GM21515 (cell line): Measurements from ENCODE around the gene PURB.
A peak's percentile ranks its signal among the peaks of the same experiment; 100 is the strongest.
"Not testable (repeated sequence)": the region's sequence is repeated elsewhere in the genome, so short reads cannot be mapped to it uniquely, and the experiment has no call there.

Source experiments
- ATAC-seq: cut with Tn5 transposase; IDR thresholded peaks from one replicate; pipeline ENCODE4 v1.9.1; 2021; ENCODE audit not compliant: unreplicated experiment

PURB gene

GRCh38 chr7:44885394-44886317 lies at the start of gene PURB:
PURB (minus strand) TSS chr7:44885530; CDS start chr7:44885348, 182 bp downstream.
- peak; percentile 81 for ATAC-seq

GRCh38 chr7:44935016-44935415 lies 49.7 kb upstream of the PURB start:
- ATAC-seq, result no peak

GRCh38 chr7:44934510-44934909 lies 49.2 kb upstream of the PURB start:
- ATAC-seq, result not testable (repeated sequence)

- no peak for ATAC-seq
These were observed 45.6 kb upstream of the PURB start for GRCh38 chr7:44930921-44931320.

GRCh38 chr7:44922351-44922694 lies 37.0 kb upstream of the PURB start:
- ATAC-seq, result no peak

DNA sequence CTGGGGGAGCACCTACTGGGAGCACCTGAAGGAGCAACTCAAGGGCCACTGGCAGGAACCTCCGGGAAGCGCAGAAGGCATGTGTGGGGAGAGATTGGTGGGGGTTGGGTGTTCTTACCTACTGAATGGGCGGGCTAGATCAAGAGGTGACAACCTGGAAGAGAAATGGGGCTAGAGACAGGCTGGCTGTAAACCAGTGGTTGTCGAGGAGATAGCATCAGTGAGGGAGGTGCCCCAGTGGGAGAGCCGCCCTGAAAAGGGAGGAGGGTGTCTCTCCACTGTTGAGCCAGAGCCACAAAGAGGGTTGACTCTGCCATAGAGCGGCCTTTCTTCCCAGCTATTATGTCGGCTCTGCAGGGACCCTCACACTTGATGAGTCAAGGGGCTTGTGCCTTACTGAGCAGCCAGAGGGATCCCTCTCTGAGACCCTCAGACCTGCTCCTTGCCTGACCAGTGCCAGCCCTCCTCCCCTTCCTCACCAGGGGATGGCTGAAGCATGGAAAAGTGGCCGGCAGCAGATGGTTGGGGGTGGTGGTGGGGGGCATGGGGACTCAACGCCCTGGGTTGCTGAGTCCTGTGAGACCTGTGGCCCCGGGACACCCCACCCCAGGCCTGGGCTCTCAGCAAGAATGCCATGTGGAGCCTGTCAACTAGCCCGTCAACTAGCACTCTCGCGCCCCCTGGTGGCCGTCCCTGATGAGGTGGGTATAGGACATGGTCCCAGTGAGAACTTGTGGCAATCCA lies 36.4 kb upstream of the PURB start:
- peak; percentile 74 for ATAC-seq

DNA sequence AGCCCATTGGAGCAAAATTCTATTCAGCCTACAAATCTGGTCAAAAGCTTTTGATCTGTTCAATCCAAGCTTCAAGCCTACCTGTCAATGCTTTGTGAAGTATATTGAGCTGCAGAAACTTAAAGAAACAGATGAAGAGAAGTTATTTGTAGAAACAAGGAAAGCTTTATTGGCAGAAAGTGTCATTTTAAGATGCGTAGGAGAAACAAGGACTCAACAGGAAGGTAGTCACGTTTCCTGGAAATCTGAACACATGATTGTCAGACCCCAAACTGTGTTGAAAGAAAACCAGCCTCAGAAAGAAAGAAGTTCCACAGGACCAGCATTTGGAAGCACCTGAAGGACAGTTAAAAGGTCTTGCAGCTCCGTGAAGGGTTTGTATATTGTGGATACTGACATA lies 34.8 kb upstream of the PURB start:
- no peak for ATAC-seq

DNA sequence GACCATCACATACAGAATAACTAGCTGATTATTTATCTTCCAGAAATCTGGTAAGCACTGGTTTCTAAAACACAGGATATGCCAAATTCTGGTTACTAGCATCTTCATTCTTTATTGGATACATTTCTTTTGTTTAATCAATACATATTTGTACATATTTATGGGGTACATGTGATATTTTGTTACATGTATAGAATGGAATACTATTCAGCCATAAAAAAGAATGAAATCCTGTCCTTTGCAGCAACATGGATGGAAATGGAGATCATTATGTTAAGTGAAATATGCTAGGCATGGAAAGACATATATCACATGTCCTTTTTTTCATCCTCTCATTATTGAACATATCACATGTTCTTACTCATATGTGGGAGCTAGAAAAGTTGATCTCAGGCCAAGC lies 32.7 kb upstream of the PURB start:
- ATAC-seq, result no peak

DNA sequence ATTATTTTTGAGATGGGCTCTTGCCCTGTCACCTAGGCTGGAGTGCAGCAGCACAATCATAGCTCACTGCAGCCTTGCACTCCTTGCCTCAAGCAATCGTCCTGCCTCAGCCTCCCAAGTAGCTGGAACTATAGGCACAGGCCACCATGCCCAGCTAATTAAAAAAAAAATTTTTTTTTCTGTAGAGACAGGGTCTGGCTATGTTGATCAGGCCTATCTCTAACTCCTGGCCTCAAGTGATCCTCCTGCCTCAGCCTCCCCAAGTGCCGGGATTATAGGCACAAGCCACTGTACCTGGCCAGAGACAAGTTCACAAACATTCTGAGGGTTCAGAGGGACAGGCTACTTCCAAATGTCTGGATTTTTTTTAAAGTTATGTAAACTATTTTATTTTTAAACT lies 32.1 kb upstream of the PURB start:
- ATAC-seq, result no peak

DNA sequence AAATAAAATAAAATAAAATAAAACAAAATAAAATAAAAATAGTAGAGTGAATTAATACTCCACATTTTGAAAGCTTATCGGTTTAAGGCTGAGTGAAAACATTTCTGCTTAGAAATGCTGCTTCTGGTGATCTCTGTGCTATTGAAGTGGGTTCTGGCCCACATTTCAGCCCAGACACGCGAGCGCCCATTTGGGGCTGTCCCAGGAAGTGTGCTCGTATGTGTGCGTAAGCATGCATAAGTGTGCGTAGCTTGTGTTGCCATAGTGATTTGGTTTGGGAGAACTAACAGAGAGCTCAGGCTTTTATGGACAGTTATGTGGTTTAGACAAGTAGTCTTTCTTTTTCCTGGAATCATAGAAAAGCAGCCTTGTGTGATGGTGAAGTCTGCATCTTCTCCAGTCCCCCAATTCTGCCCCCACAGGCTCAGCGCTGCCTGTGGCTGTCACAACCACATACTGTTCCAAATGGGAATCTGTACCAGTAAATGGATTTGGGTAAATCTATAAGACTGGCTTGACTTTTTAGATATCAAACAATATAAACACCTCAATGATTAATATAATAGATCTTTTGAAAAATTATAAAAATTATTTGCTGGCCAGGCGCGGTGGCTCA lies 29.8 kb upstream of the PURB start:
- no peak for ATAC-seq

- no peak for ATAC-seq
These were observed 27.5 kb upstream of the PURB start for GRCh38 chr7:44912775-44913347.

GRCh38 chr7:44911911-44912310 lies 26.6 kb upstream of the PURB start:
- no peak for ATAC-seq

GRCh38 chr7:44909596-44910389 lies 24.5 kb upstream of the PURB start:
- no peak for ATAC-seq

- ATAC-seq, result no peak
These were observed 21.6 kb upstream of the PURB start for GRCh38 chr7:44906965-44907364.

DNA sequence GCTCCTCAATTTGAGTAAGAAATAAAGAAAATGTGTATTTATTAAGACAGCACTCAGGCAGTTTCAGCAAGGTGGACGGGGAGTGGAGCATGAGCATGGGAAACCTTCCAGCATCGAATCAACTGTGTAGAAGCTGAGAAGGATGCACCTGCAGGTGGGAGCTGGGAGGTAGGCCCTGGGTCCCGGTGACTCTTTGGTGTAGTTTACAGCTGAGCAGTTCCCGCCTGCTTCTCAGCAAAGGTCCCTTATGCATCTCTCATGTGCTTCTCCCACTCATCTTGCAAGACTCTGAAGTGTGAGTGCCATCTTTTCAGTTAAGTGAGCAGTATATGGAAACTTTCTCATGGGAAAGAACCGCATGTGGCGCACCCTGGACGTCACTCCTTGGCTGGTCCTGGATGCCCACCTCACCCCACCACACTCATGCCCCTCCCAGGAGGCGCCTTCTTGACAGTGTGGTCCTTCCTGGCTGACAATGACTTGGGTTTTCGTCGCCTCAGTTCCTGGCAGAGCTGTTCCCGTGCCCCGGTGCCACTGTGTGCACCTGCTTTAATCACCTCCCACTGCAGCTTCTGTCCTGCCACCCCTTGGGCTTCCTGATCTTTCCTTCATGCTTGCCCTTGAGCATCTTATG lies 19.8 kb upstream of the PURB start:
- ATAC-seq, result no peak

DNA sequence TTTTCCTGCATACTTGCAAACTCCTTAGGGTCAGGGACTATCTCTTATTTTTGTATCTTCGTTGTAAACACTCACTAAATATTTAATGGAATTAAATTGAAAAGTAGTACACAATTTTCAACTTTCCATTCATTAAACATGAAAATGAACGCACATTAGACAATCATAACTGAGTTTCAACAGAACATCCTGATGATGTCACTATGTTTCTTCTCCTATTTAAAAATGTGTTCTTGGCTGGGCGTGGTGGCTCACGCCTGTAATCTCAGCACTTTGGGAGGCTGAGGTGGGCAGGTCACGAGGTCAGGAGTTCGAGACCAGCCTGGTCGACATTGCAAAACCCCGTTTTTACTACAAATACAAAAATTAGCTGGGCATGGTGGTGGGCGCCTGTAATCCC lies 14.1 kb upstream of the PURB start:
- no peak for ATAC-seq

GRCh38 chr7:44898039-44898438 lies 12.7 kb upstream of the PURB start:
- ATAC-seq, result no peak

- ATAC-seq, result no peak
These were observed 12.0 kb upstream of the PURB start for GRCh38 chr7:44897309-44897708.

- no peak for ATAC-seq
These were observed 9.7 kb upstream of the PURB start for GRCh38 chr7:44894888-44895580.
